HEK293T (cell line): ENCODE data around the gene VSTM4.

Source experiments
- ARNT ChIP-seq: fragments of 450-650 bp; IDR thresholded peaks from 2 replicates; pipeline ENCODE4 v1.6.1; 2017; ENCODE audit warnings: mild to moderate bottlenecking
- BHLHE40 ChIP-seq: fragments of 450-650 bp; IDR thresholded peaks from 2 replicates; pipeline ENCODE4 v1.6.1; 2016; ENCODE audit warnings: mild to moderate bottlenecking, moderate library complexity, borderline replicate concordance
- FOXK2 ChIP-seq: fragments of 450-650 bp; IDR thresholded peaks from 2 replicates; pipeline ENCODE4 v1.6.1; 2016; ENCODE audit warnings: mild to moderate bottlenecking
- FOXM1 ChIP-seq: fragments of 450-650 bp; IDR thresholded peaks from 2 replicates; pipeline ENCODE4 v1.6.1; 2017; ENCODE audit warnings: mild to moderate bottlenecking, borderline replicate concordance
- HDGF ChIP-seq: fragments of 450-650 bp; IDR thresholded peaks from 2 replicates; pipeline ENCODE4 v1.6.1; 2017; ENCODE audit warnings: antibody characterized with exemption, borderline replicate concordance
- L3MBTL2 ChIP-seq: fragments of 450-650 bp; conservative IDR thresholded peaks from 2 replicates; pipeline ENCODE4 v1.6.1; 2016; ENCODE audit warnings: mild to moderate bottlenecking
- LEF1 ChIP-seq: fragments of 450-650 bp; IDR thresholded peaks from 2 replicates; pipeline ENCODE4 v1.6.1; 2017; ENCODE audit warnings: mild to moderate bottlenecking, borderline replicate concordance
- NFRKB ChIP-seq: fragments of 450-650 bp; IDR thresholded peaks from 2 replicates; pipeline ENCODE4 v1.6.1; 2016; ENCODE audit warnings: mild to moderate bottlenecking, moderate library complexity
- PKNOX1 ChIP-seq: fragments of 450-650 bp; IDR thresholded peaks from 2 replicates; pipeline ENCODE4 v1.6.1; 2016
- SP1 ChIP-seq: fragments of 450-650 bp; IDR thresholded peaks from 2 replicates; pipeline ENCODE4 v1.6.1; 2017
- SUZ12 ChIP-seq: fragments of 450-650 bp; IDR thresholded peaks from 2 replicates; pipeline ENCODE4 v1.6.1; 2016; ENCODE audit warnings: mild to moderate bottlenecking
- TARDBP ChIP-seq: fragments of 450-650 bp; IDR thresholded peaks from 2 replicates; pipeline ENCODE4 v1.6.1; 2016
- ZNF384 ChIP-seq: fragments of 450-650 bp; IDR thresholded peaks from 2 replicates; pipeline ENCODE4 v1.6.1; 2016

- TF ChIP-seq ARNT (no peak), LEF1 (no peak), SUZ12 (no peak), FOXK2 (no peak), SP1 (no peak), FOXM1 (no peak), HDGF (no peak), PKNOX1 (no peak), ZNF384 (no peak), NFRKB (no peak), TARDBP (no peak), BHLHE40 (no peak), L3MBTL2 (no peak)
Observed at GRCh38 chr10:49056356-49056755, 59.0 kb downstream of the VSTM4 start.
